HG03064 (cell line): ENCODE measurements around the gene CENPB.
"Not testable (repeated sequence)": the region's sequence is repeated elsewhere in the genome, so short reads cannot be mapped to it uniquely, and the experiment has no call there.

Experiments used
- ATAC-seq: cut with Tn5 transposase; IDR thresholded peaks from one replicate; pipeline ENCODE4 v1.9.1; 2021; ENCODE audit warnings: low read depth; ENCODE audit not compliant: unreplicated experiment

The CENPB gene

DNA sequence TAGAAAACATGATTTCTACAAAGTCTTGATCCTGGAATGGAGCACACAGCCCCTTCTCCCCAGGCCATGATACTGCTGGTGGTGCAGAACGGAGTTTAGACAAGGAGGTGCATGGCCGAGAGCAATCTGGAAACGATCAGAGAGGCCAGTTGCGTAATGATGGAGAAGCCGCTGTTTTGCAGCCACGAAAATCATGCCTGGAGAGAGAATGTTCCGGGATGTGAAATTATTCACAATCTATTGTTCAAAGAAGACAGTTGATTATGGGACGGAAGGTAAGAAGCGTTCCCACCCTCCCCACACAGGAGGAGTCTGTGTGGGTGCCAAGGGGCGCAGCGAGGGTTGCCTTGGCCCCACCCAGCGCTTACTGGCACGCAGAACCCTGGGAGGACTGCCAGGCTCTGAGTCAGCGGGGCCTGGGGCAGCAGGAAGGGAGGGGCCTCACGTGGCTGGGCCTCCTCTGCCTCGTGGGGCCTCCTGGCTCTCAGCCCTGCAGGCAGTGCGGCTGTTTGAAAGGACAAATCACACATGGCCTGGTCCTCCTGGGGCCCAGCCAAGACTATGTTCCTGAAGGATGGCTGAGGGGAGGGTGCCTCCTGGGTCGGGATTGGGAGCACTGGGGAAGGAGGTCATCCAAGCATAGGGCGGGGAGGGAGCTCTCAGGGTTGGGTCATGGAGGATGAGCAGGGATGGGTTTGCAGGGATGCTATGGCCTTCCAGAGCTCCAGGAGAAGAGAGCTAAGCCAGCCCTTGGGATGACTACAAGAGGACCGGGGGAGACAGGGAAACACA, 25.1 kb upstream of the CENPB start:
- no peak for ATAC-seq

DNA sequence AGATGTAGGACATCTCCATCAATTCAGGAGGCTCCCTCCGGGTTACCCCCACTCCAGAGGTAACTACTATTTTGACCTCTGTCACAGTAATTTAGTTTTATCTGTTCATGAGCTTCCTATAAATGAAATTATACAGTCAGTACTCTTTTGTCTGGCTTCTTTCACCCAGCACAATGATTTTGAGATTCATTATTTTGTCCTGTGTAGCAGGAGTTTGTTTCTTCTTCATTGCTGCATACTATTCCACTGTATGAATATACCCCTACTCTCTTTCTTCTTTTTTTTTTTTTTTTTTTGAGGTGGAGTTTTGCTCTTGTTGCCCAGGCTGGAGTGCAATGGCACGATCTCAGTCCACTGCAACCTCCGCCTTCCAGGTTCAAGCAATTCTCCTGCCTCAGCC, 22.0 kb upstream of the CENPB start:
- ATAC-seq: no peak

- no peak for ATAC-seq
Measured at GRCh38 chr20:3804781-3805180, 18.2 kb upstream of the CENPB start.

DNA sequence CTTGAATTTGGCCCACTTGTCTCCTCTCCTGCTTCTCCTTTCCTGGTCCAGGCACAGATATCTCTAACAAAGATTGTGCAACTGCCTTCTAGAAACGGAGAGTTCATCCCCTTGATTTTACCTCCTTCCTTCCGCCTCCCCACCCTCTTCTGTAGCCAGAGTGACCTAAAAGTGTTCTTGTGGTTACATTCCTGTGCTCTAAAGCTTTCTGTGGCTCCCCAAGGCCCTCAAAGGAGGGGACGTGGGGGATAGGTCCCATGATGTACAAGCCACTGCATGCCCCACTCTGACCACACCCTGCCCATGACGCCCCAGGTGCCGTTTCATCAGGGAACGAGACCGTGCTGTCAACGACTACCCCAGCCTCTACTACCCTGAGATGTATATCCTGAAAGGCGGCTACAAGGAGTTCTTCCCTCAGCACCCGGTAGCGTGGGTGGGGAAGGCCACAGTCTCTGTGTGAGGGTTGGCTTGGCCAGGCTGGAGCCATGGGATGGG, 17.8 kb upstream of the CENPB start:
- no peak for ATAC-seq

DNA sequence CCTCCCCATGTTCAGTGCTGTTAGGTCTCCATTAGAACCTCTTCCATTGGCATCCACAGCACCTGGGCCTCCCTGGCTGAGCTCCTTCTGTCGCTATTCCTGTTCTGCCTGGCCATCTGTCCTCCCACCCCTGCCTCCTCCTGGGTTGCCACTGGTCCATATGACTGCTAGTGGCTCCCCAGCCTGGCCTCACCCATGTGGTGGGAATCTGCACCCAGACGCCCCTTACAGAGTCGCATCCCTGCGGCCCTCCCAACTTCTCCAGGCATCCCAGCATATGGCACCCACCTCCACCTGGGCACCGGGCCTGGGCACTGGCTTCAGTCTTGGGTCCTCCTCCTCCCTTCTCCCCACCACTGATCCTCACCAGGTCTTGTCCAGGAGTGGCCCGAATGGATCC, 17.3 kb upstream of the CENPB start:
- no peak for ATAC-seq

- no peak for ATAC-seq
Measured at GRCh38 chr20:3803289-3803688, 16.7 kb upstream of the CENPB start.

GRCh38 chr20:3802524-3803239, 16.1 kb upstream of the CENPB start:
- ATAC-seq: no peak

DNA sequence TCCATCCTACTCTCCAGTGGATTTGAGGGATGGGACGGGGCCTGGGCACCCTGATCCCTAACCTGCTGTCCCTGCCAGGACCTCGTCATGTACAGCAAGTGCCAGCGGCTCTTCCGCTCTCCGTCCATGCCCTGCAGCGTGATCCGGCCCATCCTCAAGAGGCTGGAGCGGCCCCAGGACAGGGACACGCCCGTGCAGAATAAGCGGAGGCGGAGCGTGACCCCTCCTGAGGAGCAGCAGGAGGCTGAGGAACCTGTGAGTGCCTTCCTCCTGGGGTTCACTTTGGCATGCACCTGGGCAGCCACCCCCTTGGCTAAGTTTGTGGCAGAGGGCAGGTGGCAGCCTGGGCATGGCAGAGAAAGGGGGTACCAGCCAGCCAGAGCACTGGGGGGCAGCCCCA, 15.3 kb upstream of the CENPB start:
- ATAC-seq: no peak

DNA sequence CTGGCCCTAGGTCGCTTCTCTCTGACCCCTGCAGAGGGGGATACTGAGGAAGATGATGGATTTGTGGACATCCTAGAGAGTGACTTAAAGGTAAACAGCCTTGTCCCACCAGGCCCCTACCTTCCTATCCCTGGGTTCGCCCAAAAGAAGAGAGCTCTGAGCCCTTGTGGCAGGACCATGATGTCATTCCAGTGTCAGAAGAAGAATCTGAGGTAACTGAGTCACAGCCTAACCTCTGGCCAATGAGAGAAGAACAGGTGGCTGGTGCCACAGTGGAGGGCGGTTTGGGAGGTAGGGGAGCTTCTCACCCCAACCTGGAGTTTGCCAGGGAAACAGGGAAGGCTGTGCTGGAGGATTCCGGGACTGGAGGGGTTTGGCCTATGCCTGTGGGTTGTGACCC, 14.8 kb upstream of the CENPB start:
- ATAC-seq: no peak

DNA sequence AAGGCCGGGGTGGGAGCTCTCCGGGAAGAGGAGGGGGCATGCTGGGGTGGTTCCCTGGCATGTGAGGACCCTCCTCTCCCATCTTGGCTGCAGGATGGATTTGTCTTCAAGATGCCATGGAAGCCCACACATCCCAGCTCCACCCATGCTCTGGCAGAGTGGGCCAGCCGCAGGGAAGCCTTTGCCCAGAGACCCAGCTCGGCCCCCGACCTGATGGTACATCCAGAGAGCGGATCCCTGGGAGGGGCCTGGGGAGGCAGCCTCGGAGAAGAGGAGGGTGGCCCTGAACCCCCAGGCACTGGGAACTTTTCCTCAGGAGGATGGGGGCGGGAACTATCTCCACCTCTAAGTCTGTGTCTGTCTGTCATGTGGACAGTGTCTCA, 14.3 kb upstream of the CENPB start:
- no peak for ATAC-seq

DNA sequence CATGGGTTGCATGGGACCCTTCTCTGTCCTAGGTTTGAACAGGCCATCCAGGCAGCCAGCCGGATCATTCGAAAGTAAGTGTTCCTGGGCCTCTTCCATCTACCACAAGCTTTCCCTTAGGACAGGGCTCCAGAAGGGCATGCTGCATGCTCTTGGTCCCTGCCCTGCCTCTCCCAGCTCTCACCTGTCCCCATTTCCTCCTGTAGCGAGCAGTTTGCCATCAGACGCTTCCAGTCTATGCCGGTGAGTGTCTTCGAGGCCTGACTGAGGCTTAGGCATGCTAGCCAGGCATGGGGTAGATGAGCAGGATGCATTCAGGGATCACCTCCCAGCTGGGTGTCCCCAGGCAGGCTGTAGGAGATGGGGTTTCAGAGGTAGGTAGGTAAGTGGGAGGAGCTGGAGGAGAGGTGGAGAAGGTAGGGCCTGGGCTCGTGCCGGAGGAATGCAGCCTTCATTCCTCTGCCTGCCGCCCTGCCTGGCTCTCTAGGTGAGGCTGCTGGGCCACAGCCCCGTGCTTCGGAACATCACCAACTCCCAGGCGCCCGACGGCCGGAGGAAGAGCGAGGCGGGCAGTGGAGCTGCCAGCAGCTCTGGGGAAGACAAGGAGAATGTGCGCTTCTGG, 13.8 kb upstream of the CENPB start:
- ATAC-seq: no peak

DNA sequence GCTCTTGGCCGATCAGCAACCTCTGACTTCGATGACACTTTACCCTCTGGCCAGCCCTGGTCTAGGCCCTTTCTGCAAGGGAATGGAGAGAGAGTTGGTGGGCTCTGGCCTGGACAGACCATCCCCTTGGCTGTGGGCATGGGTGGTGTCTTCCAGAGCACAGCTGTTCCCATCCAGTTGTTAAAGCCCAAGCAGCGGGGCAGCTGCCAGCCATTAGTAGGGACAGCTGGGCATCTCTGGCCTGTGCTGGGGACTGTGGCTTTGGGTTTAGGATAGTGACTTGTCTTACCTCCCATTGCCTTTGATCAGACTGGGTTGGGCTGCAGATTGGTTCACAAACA, 12.3 kb upstream of the CENPB start:
- no peak for ATAC-seq

DNA sequence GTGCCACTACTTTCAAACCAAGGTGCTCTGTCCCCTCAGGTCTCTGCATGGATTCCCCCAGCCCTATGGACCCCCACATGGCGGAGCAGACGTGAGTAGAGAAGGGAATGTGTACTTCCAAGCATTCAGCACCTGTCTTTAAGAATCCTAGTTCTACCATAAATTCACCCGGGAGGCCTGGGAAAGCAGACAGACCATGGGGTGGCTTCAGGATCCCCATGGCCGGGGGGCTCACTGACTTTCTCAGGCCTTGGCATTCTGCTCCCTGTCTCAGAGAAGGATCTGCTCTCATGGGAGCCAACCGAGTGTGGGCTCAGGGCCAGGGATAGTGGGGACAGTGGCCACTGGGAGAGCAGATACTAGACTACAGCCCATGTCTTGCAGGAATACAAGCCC, 11.8 kb upstream of the CENPB start:
- no peak for ATAC-seq

DNA sequence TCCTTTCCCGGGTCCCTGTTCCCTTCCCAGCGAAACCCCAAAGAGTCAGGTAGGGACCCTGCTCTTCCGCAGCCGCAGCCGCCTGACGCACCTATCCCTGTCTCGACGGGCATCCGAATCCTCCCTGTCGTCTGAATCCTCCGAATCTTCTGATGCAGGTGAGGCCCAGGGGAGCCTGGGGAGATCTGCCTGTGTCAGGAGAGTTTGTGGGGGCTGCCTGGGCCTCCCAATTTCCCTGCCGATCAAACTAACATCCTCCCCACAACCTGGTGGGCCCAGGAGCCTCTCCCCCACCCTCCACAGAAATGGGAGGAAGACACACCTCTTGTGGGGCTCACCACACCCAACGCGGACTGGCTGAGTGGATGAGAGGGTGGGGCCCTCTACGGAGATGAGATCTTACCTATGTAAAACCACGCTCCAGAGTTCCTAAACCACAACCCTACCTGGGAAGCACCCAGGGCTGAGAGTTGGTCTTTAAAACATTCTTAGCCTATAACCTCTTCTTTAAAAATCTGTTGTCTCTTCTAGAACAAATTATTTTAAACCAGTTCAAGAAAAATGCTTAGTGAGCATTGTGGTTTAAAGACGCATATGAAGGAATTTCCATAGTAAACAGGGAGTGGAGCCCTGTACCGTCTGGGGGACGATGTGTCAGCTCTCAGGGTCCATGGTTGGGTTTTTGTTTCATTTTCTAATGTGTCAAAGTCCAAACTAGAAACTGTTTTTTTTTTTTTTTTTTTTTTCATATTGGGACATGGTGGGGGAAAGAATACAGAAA, 11.2 kb upstream of the CENPB start:
- no peak for ATAC-seq

GRCh38 chr20:3797226-3797545, 10.6 kb upstream of the CENPB start:
- ATAC-seq: no peak

DNA sequence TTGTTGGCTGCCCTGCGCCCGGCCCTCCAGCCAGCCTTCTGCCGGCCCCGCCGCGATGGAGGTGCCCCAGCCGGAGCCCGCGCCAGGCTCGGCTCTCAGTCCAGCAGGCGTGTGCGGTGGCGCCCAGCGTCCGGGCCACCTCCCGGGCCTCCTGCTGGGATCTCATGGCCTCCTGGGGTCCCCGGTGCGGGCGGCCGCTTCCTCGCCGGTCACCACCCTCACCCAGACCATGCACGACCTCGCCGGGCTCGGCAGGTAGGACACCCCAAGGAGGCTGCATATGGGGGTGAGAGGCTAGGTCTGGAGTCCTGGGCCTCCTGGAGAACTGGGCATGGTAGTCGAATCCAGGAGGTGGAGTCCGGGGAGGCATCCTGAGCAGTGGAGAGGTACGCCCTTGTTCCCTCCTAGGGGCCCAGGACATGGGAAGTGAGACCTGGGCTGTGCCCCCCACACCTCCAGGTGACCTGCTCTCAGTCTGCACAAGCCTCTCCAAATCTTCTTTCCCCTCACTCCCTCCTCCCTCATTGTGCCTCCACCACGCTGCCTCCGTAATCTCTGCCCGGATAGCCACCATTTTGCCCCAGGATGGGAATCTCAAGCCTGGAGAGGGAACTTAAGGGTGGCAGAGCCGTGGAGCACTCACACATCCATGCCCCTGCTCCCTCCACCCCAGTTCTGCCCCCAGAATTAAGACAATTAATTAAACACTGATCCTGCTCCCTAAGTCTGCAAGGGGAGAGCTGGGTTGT, 10.1 kb upstream of the CENPB start:
- ATAC-seq: no peak

- peak; percentile 66 for ATAC-seq
Measured at GRCh38 chr20:3795511-3796468, 9.2 kb upstream of the CENPB start, which contains the start of gene CDC25B. Gene CDC25B (plus strand): TSS chr20:3796310. CDS start chr20:3796532, 222 bp downstream.

GRCh38 chr20:3794701-3795420, 8.3 kb upstream of the CENPB start:
- ATAC-seq: no peak

GRCh38 chr20:3794168-3794567, 7.6 kb upstream of the CENPB start:
- ATAC-seq: not testable (repeated sequence)
